Measurements from ENCODE around the gene SSTR5.

Gene SSTR5

GRCh38 chr16:1122398-1122765 is 49.8 kb downstream of the SSTR5 start:
- DNase-seq (ENCODE audit: low spot score): no peak
- no peak for FAIRE-seq

GRCh38 chr16:1123525-1124230 is 51.1 kb downstream of the SSTR5 start:
- DNase-seq (ENCODE audit: low spot score) (no peak), FAIRE-seq (no peak)

- FAIRE-seq: no peak
These were observed 51.7 kb downstream of the SSTR5 start for GRCh38 chr16:1124291-1124690.

GRCh38 chr16:1124795-1125194 is 52.2 kb downstream of the SSTR5 start:
- no peak for FAIRE-seq
- DNase-seq (ENCODE audit: low spot score): no peak

More at GRCh38 chr16:1124291-1124690, 51.7 kb downstream of the SSTR5 start:
- no peak for DNase-seq (ENCODE audit: low spot score)

- FAIRE-seq: no peak
- no peak for DNase-seq (ENCODE audit: low spot score)
These were observed 52.9 kb downstream of the SSTR5 start for GRCh38 chr16:1125471-1125870.

- no peak for FAIRE-seq
- no peak for DNase-seq (ENCODE audit: low spot score)
These were observed 53.5 kb downstream of the SSTR5 start for GRCh38 chr16:1126044-1126443.

- FAIRE-seq: no peak
- DNase-seq (ENCODE audit: low spot score): no peak
These were observed 54.0 kb downstream of the SSTR5 start for GRCh38 chr16:1126586-1126985.

GRCh38 chr16:1127101-1127500 is 54.6 kb downstream of the SSTR5 start:
- no peak for FAIRE-seq
- DNase-seq (ENCODE audit: low spot score): no peak

GRCh38 chr16:1127971-1128715 is 55.6 kb downstream of the SSTR5 start:
- no peak for DNase-seq (ENCODE audit: low spot score)
- FAIRE-seq: no peak

GRCh38 chr16:1129106-1129960 is 56.8 kb downstream of the SSTR5 start:
- DNase-seq (ENCODE audit: low spot score): no peak
- no peak for FAIRE-seq

- no peak for FAIRE-seq
- DNase-seq (ENCODE audit: low spot score): no peak
These were observed 57.8 kb downstream of the SSTR5 start for GRCh38 chr16:1130382-1130781.
